Measurements from ENCODE around the gene MATN3. TPM values are rescaled to one million over a fixed set of nuclear protein-coding genes. Genes with fewer than 3 reads are reported as not detected.

MATN3 gene
- total RNA-seq, 2 donors from 2014 or later, result 1.2 to 2.9 TPM

GRCh38 chr2:20008703-20009102 lies 3.8 kb downstream of the MATN3 start:
- no peaks in the 10 kb centered on the region for H3K9me3 ChIP-seq
- H3K4me3 ChIP-seq, result no peak overlapping the region
- no peaks in the 10 kb centered on the region for H3K4me1 ChIP-seq (replicated peaks)
- intact Hi-C loops (cut with DNase I), result no loop called here
- no peaks in the 10 kb centered on the region for H3K36me3 ChIP-seq
- H3K27ac ChIP-seq, result no peak overlapping the region
- H3K27me3 ChIP-seq (replicated peaks; ENCODE audit: insufficient read depth), result no peaks in the 10 kb centered on the region
- DNase-seq (ENCODE audit: low spot score), result no peak
- WGBS, result 73% methylated on average over 5 of the region's 5 CpGs
- TF ChIP-seq CTCF (IDR thresholded peaks at IDR 0.05) (no peak), POLR2AphosphoS5 (IDR thresholded peaks at IDR 0.05) (no peak), POLR2A (IDR thresholded peaks at IDR 0.05) (no peak)

GRCh38 chr2:20005891-20006470 lies 6.5 kb downstream of the MATN3 start:
- Histone ChIP-seq H3K36me3 (no peaks in the 10 kb centered on the region), H3K4me3 (no peak overlapping the region), H3K27me3 (replicated peaks; ENCODE audit: insufficient read depth) (no peaks in the 10 kb centered on the region), H3K27ac (no peak overlapping the region), H3K9me3 (no peaks in the 10 kb centered on the region), H3K4me1 (replicated peaks) (no peaks in the 10 kb centered on the region)
- WGBS, result 93% methylated on average over 17 of the region's 17 CpGs
- DNase-seq (ENCODE audit: low spot score), result no peak
- intact Hi-C loops (cut with DNase I), result no loop called here
- TF ChIP-seq POLR2AphosphoS5 (IDR thresholded peaks at IDR 0.05) (no peak), CTCF (IDR thresholded peaks at IDR 0.05) (no peak), POLR2A (IDR thresholded peaks at IDR 0.05) (no peak)

- no peak overlapping the region for H3K27ac ChIP-seq
- H3K4me1 ChIP-seq (replicated peaks), result no peaks in the 10 kb centered on the region
- no peaks in the 10 kb centered on the region for H3K27me3 ChIP-seq (replicated peaks; ENCODE audit: insufficient read depth)
- 83% methylated on average over 10 of the region's 10 CpGs for WGBS
- no peak overlapping the region for H3K4me3 ChIP-seq
- no peaks in the 10 kb centered on the region for H3K9me3 ChIP-seq
- no peaks in the 10 kb centered on the region for H3K36me3 ChIP-seq
- TF ChIP-seq CTCF (IDR thresholded peaks at IDR 0.05) (no peak), POLR2AphosphoS5 (IDR thresholded peaks at IDR 0.05) (no peak)
- intact Hi-C loops (cut with DNase I), result no loop called here
- DNase-seq (ENCODE audit: low spot score), result no peak
Observed at GRCh38 chr2:20005067-20005627, 7.3 kb downstream of the MATN3 start.

GRCh38 chr2:20001361-20001863 lies 11.1 kb downstream of the MATN3 start:
- TF ChIP-seq CTCF (IDR thresholded peaks at IDR 0.05) (no peak), POLR2AphosphoS5 (IDR thresholded peaks at IDR 0.05) (no peak), POLR2A (IDR thresholded peaks at IDR 0.05) (no peak)
- Histone ChIP-seq H3K4me3 (no peak overlapping the region), H3K27me3 (replicated peaks; ENCODE audit: insufficient read depth) (no peaks in the 10 kb centered on the region), H3K9me3 (no peaks in the 10 kb centered on the region), H3K36me3 (no peaks in the 10 kb centered on the region), H3K4me1 (replicated peaks) (no peaks in the 10 kb centered on the region), H3K27ac (no peak overlapping the region)
- DNase-seq (ENCODE audit: low spot score), result no peak
- 76% methylated on average over 2 of the region's 2 CpGs for WGBS
- intact Hi-C loops (cut with DNase I), result no loop called here

- Histone ChIP-seq H3K36me3 (no peaks in the 10 kb centered on the region), H3K9me3 (no peaks in the 10 kb centered on the region), H3K27me3 (replicated peaks; ENCODE audit: insufficient read depth) (no peaks in the 10 kb centered on the region), H3K4me1 (replicated peaks) (no peaks in the 10 kb centered on the region), H3K27ac (no peak overlapping the region), H3K4me3 (no peak overlapping the region)
- intact Hi-C loops (cut with DNase I), result no loop called here
- no peak for TF ChIP-seq CTCF (IDR thresholded peaks at IDR 0.05)
- TF ChIP-seq POLR2A (IDR thresholded peaks at IDR 0.05), result no peak
- no peak for TF ChIP-seq POLR2AphosphoS5 (IDR thresholded peaks at IDR 0.05)
- no peak for DNase-seq (ENCODE audit: low spot score)
Observed at GRCh38 chr2:19993731-19994130, 18.7 kb downstream of the MATN3 start.
